ENCODE results near the gene SPC25.
A peak's percentile ranks its signal among the peaks of the same experiment; 100 is the strongest.
"Not testable (repeated sequence)": the region's sequence is repeated elsewhere in the genome, so short reads cannot be mapped to it uniquely, and the experiment has no call there.

The SPC25 gene

GRCh38 chr2:168890006-168890782 is at the start of gene SPC25:
Gene SPC25, minus strand, starts transcription at chr2:168890430. Its CDS starts 911 bp downstream, at chr2:168889519.
- DNase-seq, result peak; percentile 90

- no peak for DNase-seq
Observed at GRCh38 chr2:168939918-168940317, 49.7 kb upstream of the SPC25 start.

- no peak for DNase-seq
Observed at GRCh38 chr2:168939061-168939460, 48.8 kb upstream of the SPC25 start.

- DNase-seq, result no peak
Observed at GRCh38 chr2:168935810-168936581, 45.8 kb upstream of the SPC25 start.

- no peak for DNase-seq
Observed at GRCh38 chr2:168934826-168935225, 44.6 kb upstream of the SPC25 start.

- not testable (repeated sequence) for DNase-seq
Observed at GRCh38 chr2:168932174-168932573, 41.9 kb upstream of the SPC25 start.

GRCh38 chr2:168930242-168930641 is 40.0 kb upstream of the SPC25 start:
- DNase-seq, result no peak

- DNase-seq, result no peak
Observed at GRCh38 chr2:168929031-168929430, 38.8 kb upstream of the SPC25 start.

- no peak for DNase-seq
Observed at GRCh38 chr2:168928113-168928831, 38.0 kb upstream of the SPC25 start.

- DNase-seq, result no peak
Observed at GRCh38 chr2:168926621-168927386, 36.6 kb upstream of the SPC25 start.

- DNase-seq, result peak; percentile 10
Observed at GRCh38 chr2:168920504-168921157, 30.4 kb upstream of the SPC25 start.

- DNase-seq, result no peak
Observed at GRCh38 chr2:168916331-168916675, 26.1 kb upstream of the SPC25 start.

- no peak for DNase-seq
Observed at GRCh38 chr2:168915441-168916330, 25.5 kb upstream of the SPC25 start.

- DNase-seq, result no peak
Observed at GRCh38 chr2:168913495-168913894, 23.3 kb upstream of the SPC25 start.

GRCh38 chr2:168912901-168913369 is 22.7 kb upstream of the SPC25 start:
- DNase-seq, result no peak

- no peak for DNase-seq
Observed at GRCh38 chr2:168912466-168912865, 22.2 kb upstream of the SPC25 start.

GRCh38 chr2:168910330-168910729 is 20.1 kb upstream of the SPC25 start:
- DNase-seq, result no peak

- DNase-seq, result no peak
Observed at GRCh38 chr2:168907940-168908662, 17.9 kb upstream of the SPC25 start.

GRCh38 chr2:168904358-168904757 is 14.1 kb upstream of the SPC25 start:
- no peak for DNase-seq

- DNase-seq, result no peak
Observed at GRCh38 chr2:168903888-168904287, 13.7 kb upstream of the SPC25 start.

Data from NCI-H1092 (cell line).